Stomach (tissue), 4 donors: ENCODE results near the gene SEMA4C.

Experiments used
- POLR2A ChIP-seq, 4 donors: fragments of 450-650 bp; IDR thresholded peaks; one replicate each; pipeline ENCODE4 v1.6.1; 2016; ENCODE audit warnings: antibody characterized with exemption in 4 of 4, control low read depth in 2 of 4, mild to moderate bottlenecking in 1 of 4, moderate library complexity in 1 of 4
- POLR2AphosphoS5 ChIP-seq, 3 donors: sonication (generic); formaldehyde crosslinking; IDR thresholded peaks; one replicate each; pipeline ENCODE4 v1.6.1; 2016; ENCODE audit warnings: antibody characterized with exemption in 3 of 3
- TF ChIP-seq, protein P1 (sequence below), 7 experiments: fragments of 450-650 bp in 4 of 7; fragments of 200-600 bp in 3 of 7; sonication (generic) in 3 of 7; IDR thresholded peaks; one replicate each; pipeline ENCODE4 v1.5.1; 2016 to 2019; ENCODE audit warnings: antibody characterized with exemption in 7 of 7, control low read depth in 2 of 7, mild to moderate bottlenecking in 1 of 7

- TF ChIP-seq POLR2AphosphoS5 (IDR thresholded peaks at IDR 0.05) (no peak), POLR2A (IDR thresholded peaks at IDR 0.05) (no peak)
- TF ChIP-seq, protein P1, sequence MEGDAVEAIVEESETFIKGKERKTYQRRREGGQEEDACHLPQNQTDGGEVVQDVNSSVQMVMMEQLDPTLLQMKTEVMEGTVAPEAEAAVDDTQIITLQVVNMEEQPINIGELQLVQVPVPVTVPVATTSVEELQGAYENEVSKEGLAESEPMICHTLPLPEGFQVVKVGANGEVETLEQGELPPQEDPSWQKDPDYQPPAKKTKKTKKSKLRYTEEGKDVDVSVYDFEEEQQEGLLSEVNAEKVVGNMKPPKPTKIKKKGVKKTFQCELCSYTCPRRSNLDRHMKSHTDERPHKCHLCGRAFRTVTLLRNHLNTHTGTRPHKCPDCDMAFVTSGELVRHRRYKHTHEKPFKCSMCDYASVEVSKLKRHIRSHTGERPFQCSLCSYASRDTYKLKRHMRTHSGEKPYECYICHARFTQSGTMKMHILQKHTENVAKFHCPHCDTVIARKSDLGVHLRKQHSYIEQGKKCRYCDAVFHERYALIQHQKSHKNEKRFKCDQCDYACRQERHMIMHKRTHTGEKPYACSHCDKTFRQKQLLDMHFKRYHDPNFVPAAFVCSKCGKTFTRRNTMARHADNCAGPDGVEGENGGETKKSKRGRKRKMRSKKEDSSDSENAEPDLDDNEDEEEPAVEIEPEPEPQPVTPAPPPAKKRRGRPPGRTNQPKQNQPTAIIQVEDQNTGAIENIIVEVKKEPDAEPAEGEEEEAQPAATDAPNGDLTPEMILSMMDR (IDR thresholded peaks at IDR 0.05), result no peak
These were observed 44.8 kb downstream of the SEMA4C start for GRCh38 chr2:96825057-96825456.
